A673 (cell line): ENCODE results near the gene YTHDC2. TPM values are rescaled to one million over a fixed set of nuclear protein-coding genes. Genes with fewer than 3 reads are reported as not detected.

ENCODE experiments used
- BruUV-seq: library from RNA; stranded (reverse); fragments of 400-500 nt; replicated peaks from 2 replicates; lab custom pipeline; 2021; lab: Mats Ljungman, UMichigan
- CTCF ChIA-PET: fragments of 300-600 bp; sonication (Branson Sonifier 250); formaldehyde crosslinking; loops from one replicate; lab custom pipeline; 2022; ENCODE audit warnings: antibody characterized with exemption; lab: Charles Lee
- POLR2A ChIA-PET: fragments of 300-600 bp; sonication (Branson Sonifier 250); formaldehyde crosslinking; loops from one replicate; lab custom pipeline; 2022; ENCODE audit warnings: antibody characterized with exemption; ENCODE audit not compliant: low non-redundant PET; lab: Charles Lee
- DNase-seq: peaks from one replicate; pipeline ENCODE4 v3.0.0-alpha.2; 2015; ENCODE audit warnings: low spot score
- H3K27ac ChIP-seq: fragments of 200-600 bp; sonication (generic); 2 replicates; pipeline ENCODE4 v1.5.1; 2016; ENCODE audit warnings: mixed run types, low read depth, mild to moderate bottlenecking, mixed read lengths, antibody characterized with exemption, low read length; ENCODE audit not compliant: poor library complexity, severe bottlenecking
- H3K27me3 ChIP-seq: fragments of 200-600 bp; sonication (generic); replicated peaks from 2 replicates; pipeline ENCODE4 v1.6.1; 2017; ENCODE audit warnings: mixed run types, low read depth, mild to moderate bottlenecking, mixed read lengths, antibody characterized with exemption, low read length; ENCODE audit not compliant: insufficient read depth, poor library complexity
- H3K36me3 ChIP-seq: fragments of 200-600 bp; sonication (generic); 2 replicates; pipeline ENCODE4 v1.6.1; 2016; ENCODE audit warnings: mixed run types, mild to moderate bottlenecking, mixed read lengths, antibody characterized with exemption, low read length; ENCODE audit not compliant: insufficient read depth, poor library complexity, severe bottlenecking
- H3K4me1 ChIP-seq: fragments of 200-600 bp; sonication (generic); 2 replicates; pipeline ENCODE4 v1.6.1; 2017; ENCODE audit warnings: mixed run types, mild to moderate bottlenecking, mixed read lengths, antibody characterized with exemption, low read length; ENCODE audit not compliant: insufficient read depth, poor library complexity, severe bottlenecking
- H3K4me3 ChIP-seq: fragments of 200-600 bp; sonication (generic); 2 replicates; pipeline ENCODE4 v1.5.1; 2016; ENCODE audit warnings: low read depth, mixed run types, mild to moderate bottlenecking, mixed read lengths, low read length; ENCODE audit not compliant: poor library complexity, severe bottlenecking
- H3K9me3 ChIP-seq: fragments of 200-600 bp; sonication (generic); 2 replicates; pipeline ENCODE4 v1.6.1; 2016; ENCODE audit warnings: mixed run types, low read depth, mild to moderate bottlenecking, mixed read lengths, antibody characterized with exemption, low read length; ENCODE audit not compliant: poor library complexity, severe bottlenecking
- EZH2 ChIP-seq: fragments of 200-600 bp; sonication (generic); IDR thresholded peaks from 2 replicates; pipeline ENCODE4 v1.6.1; 2017; ENCODE audit warnings: borderline replicate concordance, low read depth, mild to moderate bottlenecking, mixed read lengths, antibody characterized with exemption, low read length; ENCODE audit not compliant: poor library complexity, severe bottlenecking
- intact Hi-C: fragments of 100-400 bp; cut with micrococcal nuclease; formaldehyde crosslinking; loops from one replicate; pipeline ENCODE4 v1.10.0; 2022; ENCODE audit not compliant: unreplicated experiment
- total RNA-seq: library from RNA; stranded (reverse); gene quantifications from 2 replicates; pipeline ENCODE4 v1.2.3, GENCODE V29; 2021
- TF ChIP-seq, protein P1 (sequence below): fragments of 300-800, 200-600 bp; sonication (generic); conservative IDR thresholded peaks from 2 replicates; pipeline ENCODE4 v1.5.1; 2017; ENCODE audit warnings: low read depth, mild to moderate bottlenecking, antibody characterized with exemption, low read length, moderate library complexity, mixed read lengths

YTHDC2 gene
- total RNA-seq, 1 experiment from 2014 or later: 24.3 TPM

DNA sequence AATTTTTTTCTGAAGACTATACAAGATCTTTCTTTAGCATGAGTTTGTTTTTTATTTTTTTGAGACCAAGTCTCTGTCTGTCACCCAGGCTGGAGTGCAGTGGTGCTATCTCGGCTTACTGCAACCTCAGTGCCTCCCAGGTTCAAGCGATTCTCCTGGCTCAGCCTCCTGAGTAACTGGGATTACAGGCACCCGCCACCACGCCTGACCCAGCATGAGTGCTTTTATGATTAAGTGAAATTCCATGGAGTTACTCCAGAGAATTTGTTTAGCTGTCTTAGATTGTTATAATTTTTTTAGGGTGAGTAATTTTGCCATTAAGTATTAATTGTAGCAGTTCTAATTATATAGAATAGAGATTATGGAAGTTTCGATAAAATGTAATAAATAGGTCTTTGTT, 14.3 kb downstream of the YTHDC2 start:
- H3K27me3 ChIP-seq: no peaks in the 10 kb centered on the region
- CTCF ChIA-PET: no interaction called here
- no peak overlapping the region for H3K27ac ChIP-seq
- POLR2A ChIA-PET: no interaction called here
- BruUV-seq: no TSS peak
- no peak overlapping the region for H3K4me3 ChIP-seq
- TF ChIP-seq, protein P1, sequence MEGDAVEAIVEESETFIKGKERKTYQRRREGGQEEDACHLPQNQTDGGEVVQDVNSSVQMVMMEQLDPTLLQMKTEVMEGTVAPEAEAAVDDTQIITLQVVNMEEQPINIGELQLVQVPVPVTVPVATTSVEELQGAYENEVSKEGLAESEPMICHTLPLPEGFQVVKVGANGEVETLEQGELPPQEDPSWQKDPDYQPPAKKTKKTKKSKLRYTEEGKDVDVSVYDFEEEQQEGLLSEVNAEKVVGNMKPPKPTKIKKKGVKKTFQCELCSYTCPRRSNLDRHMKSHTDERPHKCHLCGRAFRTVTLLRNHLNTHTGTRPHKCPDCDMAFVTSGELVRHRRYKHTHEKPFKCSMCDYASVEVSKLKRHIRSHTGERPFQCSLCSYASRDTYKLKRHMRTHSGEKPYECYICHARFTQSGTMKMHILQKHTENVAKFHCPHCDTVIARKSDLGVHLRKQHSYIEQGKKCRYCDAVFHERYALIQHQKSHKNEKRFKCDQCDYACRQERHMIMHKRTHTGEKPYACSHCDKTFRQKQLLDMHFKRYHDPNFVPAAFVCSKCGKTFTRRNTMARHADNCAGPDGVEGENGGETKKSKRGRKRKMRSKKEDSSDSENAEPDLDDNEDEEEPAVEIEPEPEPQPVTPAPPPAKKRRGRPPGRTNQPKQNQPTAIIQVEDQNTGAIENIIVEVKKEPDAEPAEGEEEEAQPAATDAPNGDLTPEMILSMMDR: no peak
- TF ChIP-seq EZH2: no peak
- peaks cover 23% of the 10 kb centered on the region for H3K9me3 ChIP-seq
- peaks cover 20% of the 10 kb centered on the region for H3K4me1 ChIP-seq
- peaks cover 5% of the 10 kb centered on the region for H3K36me3 ChIP-seq
- intact Hi-C loops: no loop called here
- DNase-seq: no peak

DNA sequence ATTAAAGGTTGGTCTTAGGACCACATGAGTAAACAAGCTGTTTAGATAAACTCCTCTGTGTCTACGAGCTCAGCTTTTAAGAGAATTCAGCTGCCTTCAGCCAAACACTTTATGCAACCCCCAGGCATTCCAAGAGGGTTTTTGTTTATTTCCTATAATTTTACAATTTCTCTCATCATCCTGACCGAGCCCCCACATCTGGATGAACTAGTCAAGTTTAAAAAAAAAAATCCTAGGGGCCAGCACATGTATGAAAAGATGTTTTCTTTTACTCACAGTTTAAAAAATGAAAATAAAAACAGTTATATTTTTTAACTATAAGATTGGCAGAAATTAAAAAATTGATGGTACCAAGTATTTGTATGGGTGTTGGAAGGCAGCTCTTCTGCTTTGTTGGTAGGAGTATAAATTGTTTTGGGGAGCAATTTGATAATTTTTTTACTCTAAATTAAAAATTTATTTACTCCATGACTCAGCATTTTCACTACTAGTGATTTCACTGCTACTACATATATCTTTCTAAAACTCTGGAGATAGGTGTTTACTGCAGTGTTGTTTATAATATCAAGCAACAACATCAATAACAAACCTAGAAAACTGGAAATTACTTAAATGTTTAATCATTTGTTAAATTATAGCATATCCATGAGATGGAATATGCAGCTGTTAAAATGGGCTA, 18.1 kb downstream of the YTHDC2 start:
- no peak for DNase-seq
- peaks cover 23% of the 10 kb centered on the region for H3K9me3 ChIP-seq
- POLR2A ChIA-PET: no interaction called here
- H3K4me3 ChIP-seq: no peak overlapping the region
- peaks cover 28% of the 10 kb centered on the region for H3K36me3 ChIP-seq
- no peaks in the 10 kb centered on the region for H3K27me3 ChIP-seq
- no peaks in the 10 kb centered on the region for H3K4me1 ChIP-seq
- H3K27ac ChIP-seq: no peak overlapping the region
- CTCF ChIA-PET: no interaction called here
- intact Hi-C loops: no loop called here
- BruUV-seq: no TSS peak
- TF ChIP-seq EZH2: no peak
- TF ChIP-seq, protein P1: no peak

DNA sequence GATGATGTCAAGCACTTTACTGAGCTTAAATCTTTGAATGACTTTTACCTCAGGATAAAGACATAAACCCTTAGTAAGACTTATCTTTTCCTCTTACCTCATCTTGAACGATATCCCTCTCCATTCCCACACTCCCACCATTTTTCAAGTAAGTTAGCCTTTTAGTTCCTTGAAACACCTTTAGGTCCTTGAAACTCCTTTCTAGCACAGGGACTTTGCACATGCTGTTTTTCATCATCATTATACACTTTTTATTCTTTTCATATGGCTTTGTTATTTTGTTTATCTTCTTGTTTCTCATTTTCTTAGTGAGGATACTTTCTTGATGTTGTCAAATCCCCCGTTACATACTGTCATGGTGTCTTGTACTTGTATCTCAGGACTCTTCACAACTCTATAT, 24.8 kb downstream of the YTHDC2 start:
- Histone ChIP-seq H3K27ac (no peak overlapping the region), H3K4me3 (no peak overlapping the region), H3K4me1 (no peaks in the 10 kb centered on the region), H3K27me3 (no peaks in the 10 kb centered on the region), H3K36me3 (peaks cover 33% of the 10 kb centered on the region), H3K9me3 (no peaks in the 10 kb centered on the region)
- intact Hi-C loops: no loop called here
- DNase-seq: no peak
- no TSS peak for BruUV-seq
- CTCF ChIA-PET: no interaction called here
- TF ChIP-seq, protein P1: no peak
- TF ChIP-seq EZH2: no peak
- POLR2A ChIA-PET: no interaction called here
